ENCODE results near the gene FXYD7.

FXYD7 gene

DNA sequence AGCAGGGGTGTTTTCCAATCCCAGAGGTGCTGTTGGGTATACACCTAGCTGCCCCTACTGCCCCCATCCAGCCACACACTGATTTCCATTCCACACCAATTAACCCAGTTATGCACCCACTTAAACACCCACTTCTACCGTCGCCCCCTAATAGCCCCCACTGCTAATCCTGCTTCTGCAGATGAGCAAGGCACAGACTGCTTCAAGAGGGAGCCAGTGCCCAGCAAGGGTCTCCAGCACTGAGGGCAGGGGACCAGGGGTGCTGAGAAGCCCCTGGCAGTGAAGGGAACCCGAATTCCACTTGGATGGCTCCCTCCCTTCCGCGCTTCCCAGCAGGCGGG is 1.2 kb downstream of the FXYD7 start:
- no peak overlapping the region for H3K27ac ChIP-seq
- H3K4me1 ChIP-seq = peaks cover 0 to 36% (median 23%) of the 10 kb centered on the region in 4 donors
- TF ChIP-seq, protein P1, sequence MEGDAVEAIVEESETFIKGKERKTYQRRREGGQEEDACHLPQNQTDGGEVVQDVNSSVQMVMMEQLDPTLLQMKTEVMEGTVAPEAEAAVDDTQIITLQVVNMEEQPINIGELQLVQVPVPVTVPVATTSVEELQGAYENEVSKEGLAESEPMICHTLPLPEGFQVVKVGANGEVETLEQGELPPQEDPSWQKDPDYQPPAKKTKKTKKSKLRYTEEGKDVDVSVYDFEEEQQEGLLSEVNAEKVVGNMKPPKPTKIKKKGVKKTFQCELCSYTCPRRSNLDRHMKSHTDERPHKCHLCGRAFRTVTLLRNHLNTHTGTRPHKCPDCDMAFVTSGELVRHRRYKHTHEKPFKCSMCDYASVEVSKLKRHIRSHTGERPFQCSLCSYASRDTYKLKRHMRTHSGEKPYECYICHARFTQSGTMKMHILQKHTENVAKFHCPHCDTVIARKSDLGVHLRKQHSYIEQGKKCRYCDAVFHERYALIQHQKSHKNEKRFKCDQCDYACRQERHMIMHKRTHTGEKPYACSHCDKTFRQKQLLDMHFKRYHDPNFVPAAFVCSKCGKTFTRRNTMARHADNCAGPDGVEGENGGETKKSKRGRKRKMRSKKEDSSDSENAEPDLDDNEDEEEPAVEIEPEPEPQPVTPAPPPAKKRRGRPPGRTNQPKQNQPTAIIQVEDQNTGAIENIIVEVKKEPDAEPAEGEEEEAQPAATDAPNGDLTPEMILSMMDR (IDR thresholded peaks at IDR 0.05) = no peak
- H3K9me3 ChIP-seq = no peaks in the 10 kb centered on the region
- intact Hi-C loops (cut with DNase I; ENCODE audit: low total_unique reads) = loop anchor here (5.0 kb wide), 1 partner anchor 77 kb away; no protein-coding TSS in a partner anchor
- H3K27me3 ChIP-seq = no peaks in the 10 kb centered on the region
- no peak overlapping the region for H3K4me3 ChIP-seq
- no peaks in the 10 kb centered on the region for H3K36me3 ChIP-seq
- DNase-seq = no peak

DNA sequence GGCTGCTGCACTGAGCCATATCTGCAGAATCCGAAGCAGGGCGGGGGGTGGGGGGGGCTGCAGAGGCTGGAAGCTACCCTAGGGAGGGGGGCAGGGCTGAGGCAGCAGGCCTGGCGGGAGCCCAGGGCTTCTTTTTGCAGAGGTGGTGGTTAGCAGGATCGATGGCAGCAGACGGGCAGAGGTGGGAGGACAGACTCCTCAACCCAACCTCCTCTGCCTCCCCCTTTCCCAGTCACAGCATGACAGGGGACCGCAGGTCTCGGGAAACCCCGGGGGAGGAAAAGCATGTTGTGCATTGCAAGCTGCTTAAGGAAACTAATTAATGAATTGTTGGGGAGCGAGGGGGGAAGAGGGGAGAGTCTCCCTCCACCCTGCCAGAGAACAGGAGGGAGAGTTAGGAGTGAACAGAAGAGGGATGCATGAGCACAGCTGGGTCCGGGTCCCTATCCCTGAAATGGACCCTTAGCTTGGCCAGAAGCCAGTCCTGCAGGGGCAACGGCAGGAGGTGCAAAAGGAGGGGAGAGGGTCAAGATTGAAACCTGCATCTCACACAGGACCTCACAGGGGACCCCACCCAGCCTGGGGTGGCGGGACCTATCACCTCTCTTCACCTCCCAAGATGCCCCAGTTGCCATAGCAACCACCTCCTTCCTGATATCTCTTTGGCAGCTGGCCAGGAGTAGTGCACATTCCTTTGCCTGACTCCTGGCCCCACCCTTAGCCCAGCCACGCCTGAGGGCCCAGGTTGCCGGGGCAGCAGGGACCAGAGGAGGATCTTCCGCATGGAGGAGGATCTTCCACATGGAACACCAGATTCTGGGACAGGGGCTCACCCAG is 1.8 kb downstream of the FXYD7 start:
- no peaks in the 10 kb centered on the region for H3K9me3 ChIP-seq
- H3K4me3 ChIP-seq = no peak overlapping the region
- peaks cover 0 to 34% (median 20%) of the 10 kb centered on the region in 4 donors for H3K4me1 ChIP-seq
- DNase-seq = no peak
- intact Hi-C loops (cut with DNase I; ENCODE audit: low total_unique reads) = loop anchor here (5.0 kb wide), 1 partner anchor 78 kb away; no protein-coding TSS in a partner anchor
- TF ChIP-seq, protein P1 (IDR thresholded peaks at IDR 0.05) = no peak
- no peaks in the 10 kb centered on the region for H3K27me3 ChIP-seq
- no peak overlapping the region for H3K27ac ChIP-seq
- H3K36me3 ChIP-seq = no peaks in the 10 kb centered on the region

DNA sequence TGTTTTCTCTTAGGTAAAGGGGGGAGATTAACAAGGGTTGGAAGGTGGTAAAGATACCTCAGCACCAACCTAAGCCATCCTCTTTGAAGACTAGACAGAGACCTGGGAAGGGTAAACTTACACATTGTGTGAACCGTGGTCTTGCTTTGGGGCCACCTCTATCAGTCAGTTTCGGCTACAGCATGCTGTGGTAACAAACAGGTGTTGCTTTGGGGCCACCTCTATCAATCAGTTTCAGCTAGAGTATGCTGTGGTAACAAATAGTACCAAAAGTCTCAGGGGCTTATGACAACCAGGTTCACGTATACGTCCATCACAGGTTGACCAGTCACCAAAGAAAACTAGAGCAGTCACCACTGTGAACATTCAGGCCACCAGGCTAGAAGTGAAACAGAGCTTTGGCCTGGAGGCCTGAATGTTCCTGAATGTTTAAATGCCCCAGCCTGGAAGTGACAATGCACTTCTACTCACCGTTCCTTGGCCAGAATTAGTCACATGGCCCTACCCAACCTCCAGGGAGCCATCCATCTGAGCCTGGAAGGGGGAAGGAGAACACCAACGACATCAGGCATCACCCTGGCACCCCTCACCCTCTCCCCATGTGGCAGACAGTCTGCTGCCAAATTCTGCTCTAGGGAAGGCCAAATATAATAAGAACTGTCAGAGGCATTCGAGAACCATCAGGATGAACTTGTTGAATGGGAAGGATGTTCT is 3.8 kb downstream of the FXYD7 start:
- peaks cover 0 to 13% of the 10 kb centered on the region in 2 donors for H3K27me3 ChIP-seq
- intact Hi-C loops (cut with DNase I; ENCODE audit: low total_unique reads) = no loop called here
- no peaks in the 10 kb centered on the region for H3K9me3 ChIP-seq
- TF ChIP-seq, protein P1 (IDR thresholded peaks at IDR 0.05) = no peak
- peaks cover 0 to 24% (median 8%) of the 10 kb centered on the region in 4 donors for H3K4me1 ChIP-seq
- H3K4me3 ChIP-seq = no peak overlapping the region
- DNase-seq = no peak
- H3K36me3 ChIP-seq = no peaks in the 10 kb centered on the region
- no peak overlapping the region for H3K27ac ChIP-seq

DNA sequence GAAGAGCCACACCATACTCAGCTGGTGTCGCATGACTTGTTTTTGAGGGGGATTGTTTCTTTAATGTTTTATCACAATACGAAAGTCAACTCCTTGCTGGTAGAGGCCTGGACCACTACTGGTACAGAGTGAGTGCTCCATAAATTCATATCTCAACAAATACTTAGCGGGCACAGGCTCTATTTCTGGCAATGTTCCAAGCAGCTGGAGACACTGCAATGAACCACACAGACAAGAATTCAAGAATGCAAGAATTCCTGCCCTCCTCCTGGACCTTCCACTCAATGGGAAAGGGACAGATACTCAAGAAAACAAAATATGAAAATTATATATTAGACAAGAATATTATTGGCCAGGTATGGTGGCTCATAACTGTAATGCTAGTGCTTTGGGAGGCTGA is 6.4 kb downstream of the FXYD7 start:
- Histone ChIP-seq H3K4me1 (peaks cover 0 to 20% (median 13%) of the 10 kb centered on the region in 4 donors), H3K9me3 (no peaks in the 10 kb centered on the region), H3K4me3 (no peak overlapping the region), H3K27me3 (peaks cover 0 to 28% of the 10 kb centered on the region in 2 donors), H3K36me3 (no peaks in the 10 kb centered on the region), H3K27ac (no peak overlapping the region)
- TF ChIP-seq, protein P1 (IDR thresholded peaks at IDR 0.05) = no peak
- intact Hi-C loops (cut with DNase I; ENCODE audit: low total_unique reads) = no loop called here
- no peak for DNase-seq

DNA sequence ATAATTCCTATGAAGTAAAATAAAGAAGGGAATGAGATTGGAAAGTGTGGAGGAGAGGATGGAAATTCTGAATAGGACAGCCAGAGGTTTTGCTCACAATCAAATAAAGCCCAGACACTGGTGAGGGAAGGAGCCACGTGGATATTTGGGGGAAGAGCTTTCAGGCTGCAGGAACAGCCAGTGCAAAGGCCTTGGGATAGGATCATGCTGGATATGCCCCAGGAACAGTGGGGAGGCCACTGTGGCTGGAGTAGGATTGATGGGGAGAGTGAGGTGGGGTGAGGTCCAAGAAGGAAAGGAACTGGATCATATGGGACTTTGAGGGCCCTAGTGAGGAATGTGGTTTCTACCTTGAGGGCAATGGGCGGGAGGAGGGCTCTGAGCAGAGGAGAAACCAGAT is 7.4 kb downstream of the FXYD7 start:
- Histone ChIP-seq H3K36me3 (no peaks in the 10 kb centered on the region), H3K9me3 (no peaks in the 10 kb centered on the region), H3K27me3 (peaks cover 0 to 38% of the 10 kb centered on the region in 2 donors), H3K4me3 (no peak overlapping the region), H3K4me1 (peaks cover 0 to 26% (median 20%) of the 10 kb centered on the region in 4 donors), H3K27ac (no peak overlapping the region)
- no peak for DNase-seq
- intact Hi-C loops (cut with DNase I; ENCODE audit: low total_unique reads) = no loop called here
- TF ChIP-seq, protein P1 (IDR thresholded peaks at IDR 0.05) = no peak

All from tibial artery (tissue), 4 donors.